Measurements from ENCODE around the gene MAPK10. TPM values are rescaled to one million over a fixed set of nuclear protein-coding genes. Genes with fewer than 3 reads are reported as not detected.

Gene MAPK10
- total and polyA plus RNA-seq, 2 of the 8 experiments (the other 6 are each of a cell fraction or from before 2014, with no cell fraction given): 2.5 to 3.1 TPM

GRCh38 chr4:86398187-86398586, 38.3 kb upstream of the MAPK10 start (continued):
- TF ChIP-seq EZH2 (IDR thresholded peaks at IDR 0.05; ENCODE audit: low read depth, low read length, severe bottlenecking): no peak
- TF ChIP-seq HDAC2 (IDR thresholded peaks at IDR 0.05; ENCODE audit: borderline replicate concordance in 1 of 2, low read depth in 2 of 2, low read length in 2 of 2): no peak
- TF ChIP-seq TAF7 (optimal IDR thresholded peaks at IDR 0.05; ENCODE audit: borderline replicate concordance, low read depth, low read length): no peak
- no peak for TF ChIP-seq BRCA1 (IDR thresholded peaks at IDR 0.05; ENCODE audit: low read depth, low read length)
- TF ChIP-seq RAD21 (IDR thresholded peaks at IDR 0.05 in 1 of 2, conservative IDR thresholded peaks at IDR 0.05 in 1 of 2; ENCODE audit: low read depth in 2 of 2, low read length in 2 of 2): no peak
- TF ChIP-seq POU5F1 (IDR thresholded peaks at IDR 0.05; ENCODE audit: low read depth, low read length): no peak
